ENCODE results near the gene MAP2K6.
"Not testable (repeated sequence)": the region's sequence is repeated elsewhere in the genome, so short reads cannot be mapped to it uniquely, and the experiment has no call there.

Gene MAP2K6

DNA sequence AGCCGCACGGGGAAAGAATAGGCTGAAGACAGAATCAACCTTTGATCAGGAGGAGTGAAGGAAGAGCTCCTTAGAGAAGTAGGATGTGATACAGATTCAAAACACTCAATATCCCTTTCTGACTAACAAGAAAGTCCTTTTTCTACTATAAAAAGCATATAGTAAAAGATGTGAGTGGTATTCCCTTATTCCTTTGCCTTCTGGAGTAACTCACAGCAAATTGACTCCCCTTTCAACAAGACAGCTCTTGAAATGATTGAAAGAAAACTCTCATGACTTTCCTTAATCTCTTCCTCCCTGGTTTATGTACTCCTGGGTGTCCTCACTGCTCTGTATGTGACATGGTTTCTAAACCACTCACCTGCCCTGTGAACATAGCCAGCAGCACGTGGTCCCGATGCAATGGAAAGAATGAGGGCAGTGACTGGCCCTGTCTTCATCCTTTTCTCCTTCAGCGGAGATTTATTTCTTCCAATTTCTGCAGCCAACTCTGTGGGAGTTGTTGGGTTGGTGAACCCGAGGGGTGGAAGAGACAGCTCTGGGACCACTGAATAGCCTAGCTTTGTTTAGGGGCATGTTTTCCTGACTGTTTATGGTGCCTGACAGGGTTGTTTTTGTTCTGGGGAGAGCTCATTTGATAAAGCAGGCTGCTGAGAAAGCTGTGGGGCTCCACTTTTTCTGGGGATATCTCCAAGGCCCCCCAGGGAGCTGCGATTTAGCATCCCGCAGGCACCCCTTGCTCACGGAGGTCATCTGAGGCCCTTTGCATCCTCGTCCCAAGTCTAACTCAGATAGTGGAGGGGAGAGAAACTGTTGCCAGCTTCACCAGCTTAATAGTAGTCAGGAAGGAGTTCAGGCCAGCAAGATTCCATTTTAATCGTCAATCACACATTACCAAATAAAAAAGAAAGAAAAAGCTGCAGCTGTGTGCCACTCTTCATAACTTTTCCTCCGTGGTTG lies 46.7 kb downstream of the MAP2K6 start:
- DNase-seq: no peak

DNA sequence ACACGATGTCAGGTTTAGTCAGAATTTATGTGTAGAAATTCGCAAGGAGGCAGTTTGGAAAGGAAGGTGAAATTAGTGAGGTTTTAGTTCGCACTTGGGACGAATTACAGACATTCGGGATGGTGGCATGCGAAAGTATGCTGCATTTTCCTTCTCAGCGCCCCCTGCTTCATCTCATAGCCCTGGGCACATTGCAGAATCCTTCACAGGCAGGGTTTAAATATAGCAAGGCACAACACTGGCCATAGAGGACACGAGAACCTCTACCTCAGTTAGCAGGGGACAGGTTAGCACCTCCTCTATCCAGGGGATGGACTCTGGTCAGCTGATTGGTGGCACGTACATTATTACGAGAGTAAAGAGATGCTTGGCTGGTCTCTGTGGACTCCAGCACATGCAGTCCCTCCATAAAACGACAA lies 47.5 kb downstream of the MAP2K6 start:
- DNase-seq: no peak

DNA sequence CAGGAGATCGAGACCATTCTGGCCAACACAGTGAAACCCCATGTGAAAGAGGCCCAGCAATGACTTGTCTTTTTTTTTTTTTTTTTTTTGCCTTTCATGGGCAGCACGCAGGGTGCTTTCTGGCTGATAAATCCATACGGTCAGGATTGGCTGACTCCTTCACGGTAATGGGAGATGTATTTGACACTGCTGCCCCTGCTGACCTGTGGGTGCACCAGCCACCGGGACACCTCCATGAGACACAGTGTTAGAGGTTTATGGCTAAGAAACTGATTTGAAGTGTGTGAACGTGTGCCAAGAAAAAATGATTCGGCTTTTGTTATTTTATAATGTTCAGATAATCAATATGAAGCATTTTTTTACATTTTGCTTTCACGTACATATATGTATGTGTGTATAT lies 48.4 kb downstream of the MAP2K6 start:
- no peak for DNase-seq

DNA sequence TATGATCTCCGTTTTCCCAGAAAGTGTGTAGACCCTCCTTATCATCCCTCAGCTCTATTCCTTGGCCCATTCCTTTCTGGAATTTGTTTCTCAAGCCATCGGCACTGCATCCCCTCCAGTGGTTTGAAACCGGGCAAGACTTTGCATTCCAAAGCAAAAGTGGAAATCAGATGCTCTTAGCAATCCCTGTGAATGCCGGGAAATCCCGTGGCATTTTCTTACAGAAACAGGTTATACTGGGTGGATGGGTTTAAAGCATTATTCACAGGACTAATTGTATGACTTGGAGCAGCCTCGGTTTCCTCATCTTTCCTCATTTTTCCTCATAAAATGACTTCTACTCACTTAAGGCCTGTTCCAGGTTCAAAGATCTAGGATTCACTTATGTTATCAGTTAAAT lies 52.0 kb downstream of the MAP2K6 start:
- DNase-seq: no peak

DNA sequence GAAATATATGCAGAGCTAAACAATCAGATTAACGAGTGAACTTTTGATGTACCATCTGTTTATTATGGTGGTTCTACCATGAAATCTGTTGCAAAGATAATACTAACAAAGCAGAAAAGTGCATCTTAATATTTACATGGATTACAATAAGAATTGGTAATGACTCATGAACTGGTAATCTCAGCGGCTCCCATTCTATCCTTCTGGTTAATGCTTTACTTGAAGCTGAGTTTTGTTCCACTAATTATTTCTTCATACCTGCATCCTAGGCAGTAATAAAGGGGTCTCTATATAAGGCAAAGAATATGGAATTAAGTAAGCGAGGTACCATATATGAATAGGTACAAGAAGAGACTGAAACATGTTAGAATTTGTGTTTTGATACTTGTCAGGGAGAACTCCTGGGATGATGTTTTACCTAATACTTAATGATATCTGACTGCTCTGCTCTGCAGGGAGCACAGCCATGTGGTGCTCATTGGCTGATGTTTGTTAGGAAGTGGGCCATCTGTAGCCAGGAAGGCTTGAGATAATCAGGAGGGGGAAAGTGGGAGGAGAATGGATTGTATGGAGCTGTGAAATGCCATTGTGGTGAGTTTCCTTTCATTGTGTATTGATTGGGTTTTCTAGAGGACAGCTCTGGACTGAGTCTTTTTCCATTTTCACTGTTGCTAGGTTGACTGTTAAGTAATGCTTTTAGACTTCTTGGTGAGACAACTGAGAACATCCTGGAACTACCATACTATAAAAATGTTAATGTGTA lies 52.6 kb downstream of the MAP2K6 start:
- DNase-seq: peak; percentile 91

DNA sequence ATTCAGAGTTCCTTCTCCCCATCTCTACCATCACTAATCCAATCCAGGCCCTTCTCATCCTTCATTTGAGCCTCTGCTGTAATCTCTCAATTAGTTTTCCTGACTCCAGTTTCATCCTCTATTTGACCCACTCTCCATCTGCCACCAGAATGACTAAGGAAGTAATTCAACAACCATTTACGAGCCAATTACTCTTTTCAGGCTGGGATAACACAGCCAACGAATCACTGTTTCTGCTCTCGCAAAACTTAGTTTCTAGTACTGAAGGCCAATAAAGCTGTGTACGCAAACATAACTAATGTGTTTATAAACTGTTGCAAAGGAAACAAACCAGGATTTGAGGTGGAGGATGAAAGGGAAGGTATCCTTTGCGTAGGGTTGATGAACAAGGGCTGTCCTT lies 53.7 kb downstream of the MAP2K6 start:
- DNase-seq: no peak

DNA sequence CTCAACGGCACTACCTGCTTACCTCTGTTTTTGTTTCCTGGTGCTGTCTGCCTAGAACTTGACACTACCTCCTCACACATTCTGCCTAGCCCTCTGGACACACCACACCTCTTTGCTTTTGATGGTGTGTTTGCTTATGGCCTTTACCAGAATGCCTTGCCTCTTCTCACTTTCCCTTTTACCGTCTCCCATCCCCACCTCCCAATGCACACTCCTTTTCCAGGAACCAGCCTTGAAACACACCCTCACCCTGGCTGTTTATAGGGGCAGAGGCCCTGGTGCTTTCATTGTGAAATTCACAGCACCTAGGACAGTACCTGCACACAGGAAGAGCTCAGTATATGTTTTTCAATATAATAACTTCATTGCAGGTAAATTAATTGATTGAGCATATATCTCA lies 56.2 kb downstream of the MAP2K6 start:
- DNase-seq: no peak

DNA sequence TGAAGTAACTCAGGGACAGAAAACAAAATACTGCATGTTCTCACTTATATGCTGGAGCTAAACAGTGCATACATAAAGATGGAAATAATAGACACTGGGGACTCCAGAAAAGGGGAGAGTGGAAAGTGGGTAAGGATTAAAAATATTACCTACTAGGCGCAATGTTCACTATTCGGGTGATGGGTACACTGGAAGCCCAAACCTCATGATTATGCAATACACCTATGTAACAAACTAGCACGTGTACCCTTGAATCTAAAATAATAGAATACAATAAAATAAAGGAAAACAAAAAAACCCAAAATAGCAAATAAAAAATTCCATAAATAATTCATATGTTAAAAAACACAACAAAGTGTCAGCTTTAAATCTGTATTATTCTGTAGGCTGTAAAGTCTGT lies 56.9 kb downstream of the MAP2K6 start:
- DNase-seq: no peak

DNA sequence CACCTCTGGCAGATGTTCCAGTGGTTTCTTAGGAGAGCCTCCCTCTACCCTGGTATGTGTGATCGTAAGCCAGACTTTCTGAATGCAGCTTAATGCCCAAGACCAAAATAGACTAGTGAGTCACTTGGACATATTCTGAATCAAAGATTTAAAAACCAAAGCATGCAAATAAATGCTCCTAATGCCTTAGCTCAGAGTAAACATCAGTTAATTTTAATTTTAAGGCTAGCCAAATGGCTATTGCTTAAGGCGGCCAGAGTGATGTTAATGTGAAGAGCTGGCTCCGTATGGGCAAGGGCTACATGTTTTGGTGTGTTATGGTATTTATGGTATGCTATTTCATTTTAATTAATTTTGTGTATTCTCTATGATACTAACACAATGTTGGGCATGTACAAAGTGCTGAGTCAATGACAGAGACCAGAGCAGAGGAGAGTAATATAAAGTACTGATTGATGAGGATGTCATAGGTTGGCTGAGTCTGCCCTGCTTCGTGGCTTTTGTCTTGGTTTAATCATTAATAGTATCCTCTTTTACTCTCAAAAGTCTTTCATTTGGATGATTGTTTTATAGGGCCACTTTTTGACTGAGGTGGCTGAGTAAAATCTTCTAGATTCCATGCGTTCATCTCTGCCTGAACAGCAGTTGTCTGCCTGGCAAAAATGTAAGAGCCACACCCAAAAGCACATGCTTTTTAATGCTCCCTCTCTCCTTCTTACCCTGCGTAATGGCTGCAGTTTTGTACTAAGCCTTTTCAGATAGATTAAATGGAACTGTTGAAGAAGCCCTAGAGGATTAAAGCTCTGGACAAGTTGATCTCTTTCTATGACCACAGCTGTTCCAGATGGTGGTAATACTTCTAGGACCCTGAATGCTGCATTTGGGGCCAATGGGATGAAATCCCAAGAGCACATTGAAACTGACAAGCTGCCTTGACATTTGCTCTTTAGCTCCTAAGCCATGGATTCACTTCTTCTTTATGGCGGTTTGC lies 59.6 kb downstream of the MAP2K6 start:
- DNase-seq: peak; percentile 74

DNA sequence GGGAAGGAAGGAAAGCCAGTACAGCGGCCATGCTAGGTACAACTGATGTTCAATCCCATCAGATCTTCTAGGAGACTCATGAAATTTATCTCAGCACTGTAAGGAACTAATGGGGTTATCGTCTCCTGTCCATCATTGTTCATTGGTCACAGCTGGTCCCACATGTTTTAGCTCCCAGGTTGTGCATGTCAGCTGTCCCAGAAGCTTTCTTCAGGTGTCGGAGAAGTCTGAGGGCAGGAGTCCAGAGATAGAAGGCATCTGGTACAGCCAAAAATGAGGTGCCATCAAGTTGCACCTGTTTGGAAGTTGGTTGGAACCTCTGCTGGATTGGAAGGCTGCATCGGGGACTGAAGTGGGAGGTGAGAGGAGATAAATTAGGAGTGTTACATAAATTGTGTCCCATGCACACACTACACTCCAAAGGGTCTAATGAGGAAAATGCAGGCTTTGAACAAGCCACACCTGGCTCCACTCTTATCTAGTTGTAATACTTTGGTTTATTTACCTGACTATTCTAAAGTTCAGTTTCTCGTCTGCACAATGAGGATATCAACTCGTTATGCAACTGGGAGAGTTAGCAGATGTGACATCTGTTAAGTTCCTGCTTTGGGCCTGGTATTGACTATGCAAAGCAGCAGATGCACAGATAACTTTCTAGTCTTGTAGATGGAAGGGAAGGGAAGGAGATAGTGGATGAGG lies 62.9 kb downstream of the MAP2K6 start:
- no peak for DNase-seq

DNA sequence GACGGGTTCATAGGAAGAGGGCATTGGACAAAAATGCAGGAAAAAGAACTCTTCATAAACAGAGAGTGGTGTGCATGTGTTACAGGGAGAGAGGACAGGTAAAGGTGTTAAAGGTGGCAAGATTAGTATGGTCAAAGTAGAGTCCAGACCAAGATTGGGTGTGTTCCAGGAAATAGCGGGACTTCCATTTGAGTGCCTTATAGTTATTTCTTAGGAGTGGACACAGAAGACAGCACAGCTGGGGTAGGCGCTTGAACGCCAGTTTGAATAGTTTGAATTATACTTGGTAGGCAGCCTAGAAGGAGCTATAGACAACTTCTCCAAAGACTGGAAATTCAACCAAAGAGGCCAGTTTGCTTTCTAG lies 63.4 kb downstream of the MAP2K6 start:
- no peak for DNase-seq

DNA sequence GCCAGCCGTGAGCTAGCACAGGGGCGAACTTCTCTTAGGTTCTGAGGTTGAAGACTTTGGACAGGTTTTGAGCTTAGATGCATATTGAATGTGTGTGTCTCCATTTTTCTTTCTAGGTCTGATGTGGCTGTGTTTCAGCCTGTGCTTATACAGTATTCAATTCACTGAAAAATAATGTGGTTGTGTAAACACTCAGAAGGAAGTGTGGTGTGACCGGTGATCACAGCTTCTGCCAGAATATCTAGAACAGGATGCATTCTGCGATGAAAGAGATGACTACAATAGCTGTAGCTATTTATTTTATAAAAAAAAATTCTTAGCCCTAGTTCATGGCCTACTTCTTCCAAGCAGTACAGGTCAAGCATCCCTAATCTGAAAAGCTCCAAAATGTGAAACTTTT lies 64.4 kb downstream of the MAP2K6 start:
- DNase-seq: no peak

DNA sequence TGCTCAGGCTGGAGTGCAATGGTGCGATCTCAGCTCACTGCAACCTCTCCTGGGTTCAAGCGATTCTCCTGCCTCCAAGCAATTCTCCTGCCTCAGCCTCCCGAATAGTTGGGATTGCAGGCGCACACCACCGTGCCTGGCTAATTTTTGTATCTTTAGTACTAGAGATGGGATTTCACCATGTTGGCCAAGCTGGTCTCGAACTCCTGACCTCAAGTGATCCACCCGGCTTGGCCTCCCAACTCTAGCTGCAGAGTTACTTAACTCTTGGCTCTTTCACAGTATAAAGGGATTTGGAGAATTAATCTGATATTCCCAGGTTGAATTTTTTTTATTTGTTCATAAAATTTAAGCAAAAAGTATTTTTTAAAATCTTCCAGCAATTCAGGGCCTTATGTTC lies 65.3 kb downstream of the MAP2K6 start:
- DNase-seq: not testable (repeated sequence)

DNA sequence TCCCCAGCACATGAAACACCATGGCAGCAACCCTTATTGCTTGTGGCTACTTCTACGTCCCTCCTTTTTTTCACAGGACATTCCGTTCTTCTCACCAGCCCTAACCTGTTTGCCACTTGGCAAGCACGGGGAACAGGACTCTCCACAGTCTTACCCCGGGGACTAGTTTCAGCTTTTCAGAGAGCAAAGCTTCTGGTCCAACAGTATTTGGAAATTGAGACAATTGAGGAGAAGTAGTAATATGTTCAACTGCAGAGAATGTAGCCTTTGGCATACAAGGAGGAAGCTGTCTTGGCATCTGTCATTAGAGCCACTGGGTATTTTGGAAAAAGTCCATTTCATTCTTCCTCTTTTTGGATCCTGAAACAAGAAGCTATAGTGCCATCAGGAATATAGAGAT lies 65.7 kb downstream of the MAP2K6 start:
- no peak for DNase-seq

DNA sequence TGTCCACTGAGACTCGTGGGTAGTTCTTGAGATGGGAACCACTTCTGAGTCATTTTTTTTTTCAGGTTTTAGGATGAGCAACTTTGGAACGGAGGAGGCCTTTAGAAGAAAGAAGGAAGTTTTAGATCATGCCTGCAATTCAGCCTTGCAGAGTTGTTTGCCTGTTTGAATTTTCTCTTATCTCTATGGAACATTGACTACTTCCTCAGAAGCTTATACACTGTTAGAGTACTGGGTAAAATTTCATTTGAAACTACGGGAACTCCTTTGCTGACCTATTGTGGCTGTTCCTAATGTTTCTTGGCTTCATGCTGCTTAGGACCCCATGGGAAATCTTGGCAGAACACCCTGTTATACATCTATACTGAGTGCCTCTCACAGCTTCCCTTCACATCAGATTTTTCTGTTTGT lies 70.8 kb downstream of the MAP2K6 start:
- DNase-seq: no peak

DNA sequence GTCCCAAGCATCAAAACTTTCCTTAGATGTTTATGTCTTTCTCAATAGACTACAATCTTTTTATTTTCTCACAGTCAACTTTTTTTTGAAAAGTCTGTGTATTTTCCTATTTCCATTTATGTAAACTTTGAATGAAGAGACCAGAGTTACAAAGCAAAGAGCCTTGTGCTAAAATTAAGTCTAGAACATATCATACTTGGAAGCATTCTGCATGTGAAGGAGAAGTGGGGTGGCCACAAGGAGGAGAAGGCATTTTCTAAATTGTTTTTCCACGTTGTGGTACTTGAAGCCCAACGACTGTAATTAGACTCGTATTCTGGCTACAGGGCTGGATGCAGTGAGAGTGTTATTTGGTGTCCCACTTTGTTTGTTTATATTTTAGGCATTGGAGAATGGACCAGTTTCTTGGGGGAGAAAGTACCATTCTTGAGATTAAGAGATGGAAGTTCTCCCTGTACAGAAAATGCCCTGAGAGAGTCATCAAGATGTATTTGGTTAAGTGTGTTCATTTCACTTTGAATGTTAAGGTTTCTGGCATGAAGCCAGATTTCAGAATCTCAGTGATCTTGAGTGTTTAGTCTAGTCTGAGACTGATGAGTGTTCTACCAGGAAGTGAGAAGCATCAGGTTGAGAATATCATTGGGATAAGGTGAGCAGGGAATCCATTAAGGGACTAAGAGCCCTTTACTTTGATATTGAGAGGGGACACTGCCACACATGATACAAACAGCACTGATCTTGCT lies 71.6 kb downstream of the MAP2K6 start:
- DNase-seq: no peak

DNA sequence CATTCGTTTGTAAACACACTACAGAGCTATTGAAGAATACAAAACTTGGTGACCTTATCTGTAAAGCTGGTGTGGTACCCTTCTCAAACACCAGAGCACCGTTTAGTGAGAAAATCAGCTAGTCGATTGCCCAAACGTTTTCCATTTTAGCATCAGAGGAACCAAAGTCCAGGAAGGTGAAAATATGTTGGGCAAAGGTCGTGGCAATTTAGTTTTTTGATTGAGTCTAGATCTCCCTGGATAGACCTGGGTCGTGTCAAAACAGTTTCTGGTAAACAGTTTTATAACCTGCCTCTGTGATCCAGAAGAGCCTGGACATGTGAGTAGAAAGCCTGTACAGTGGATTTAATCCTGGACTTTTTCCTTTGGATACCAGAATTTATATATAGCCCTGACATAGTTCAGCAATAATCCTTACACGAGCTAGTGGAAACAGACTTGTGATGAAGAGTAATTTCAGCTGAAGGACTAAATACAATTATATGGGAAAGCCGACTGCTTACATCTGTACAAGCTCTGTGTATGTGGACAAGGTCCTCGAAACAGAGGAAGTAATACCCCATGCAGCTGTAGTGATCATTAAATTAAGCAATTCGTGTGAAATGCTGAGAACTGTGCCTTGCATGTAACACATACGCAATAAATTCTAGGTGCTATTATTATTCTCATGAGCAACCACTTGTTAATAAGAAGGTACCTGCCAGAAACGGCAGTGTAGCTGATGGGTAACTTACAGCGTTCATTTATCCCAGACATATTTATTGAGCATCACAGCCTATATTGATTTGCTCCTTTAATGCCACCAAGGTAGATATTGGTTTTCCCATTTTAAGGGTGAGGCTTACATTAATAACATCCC lies 72.5 kb downstream of the MAP2K6 start:
- DNase-seq: no peak

DNA sequence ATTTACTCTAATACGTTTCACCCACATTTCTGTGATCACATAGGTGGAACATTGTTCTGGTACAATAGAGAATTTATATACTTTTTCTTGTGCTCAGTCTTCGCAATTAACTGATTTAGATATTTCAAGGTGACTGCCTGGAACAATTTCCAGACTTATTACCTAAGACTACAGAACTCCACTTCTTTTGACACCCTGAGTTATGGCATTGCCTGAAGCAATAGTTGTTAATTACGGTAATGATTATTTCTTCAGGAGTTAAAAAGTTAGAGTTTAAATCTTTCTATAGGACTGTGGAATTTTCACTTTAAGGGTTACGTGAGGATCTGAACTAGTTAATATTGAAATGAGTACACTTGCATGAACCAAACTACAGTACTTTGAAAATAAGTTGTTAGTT lies 74.8 kb downstream of the MAP2K6 start:
- DNase-seq: no peak

DNA sequence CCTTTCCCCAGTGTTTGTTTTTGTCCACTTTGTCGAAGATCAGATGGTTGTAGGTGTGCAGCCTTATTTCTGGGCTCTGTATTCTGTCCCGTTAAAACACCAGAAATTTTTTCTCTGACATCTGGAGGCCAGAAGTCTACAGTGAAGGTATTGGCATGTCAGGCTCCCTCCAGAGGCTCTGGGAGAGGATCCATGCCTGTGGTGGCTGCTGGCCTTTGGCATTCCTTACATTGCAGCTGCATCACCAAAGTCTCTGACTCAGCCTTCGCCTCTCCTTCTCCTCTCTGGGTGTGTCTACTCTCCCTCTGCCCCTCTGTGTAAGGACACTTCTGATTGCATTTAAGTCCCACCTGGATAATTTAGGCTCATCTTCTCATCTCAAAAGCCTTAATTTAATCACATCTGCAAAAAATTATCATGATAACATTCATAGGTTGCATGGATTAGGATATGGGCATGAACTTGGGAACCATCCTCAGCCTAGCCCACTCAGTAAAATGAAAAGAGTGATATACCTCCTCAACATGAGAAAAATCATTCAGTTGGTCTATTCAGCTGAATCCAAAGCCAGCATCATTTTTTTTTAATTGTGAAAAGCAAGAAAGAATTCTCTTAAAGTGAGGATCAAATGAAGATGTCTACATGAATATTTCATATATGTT lies 78.0 kb downstream of the MAP2K6 start:
- DNase-seq: no peak

DNA sequence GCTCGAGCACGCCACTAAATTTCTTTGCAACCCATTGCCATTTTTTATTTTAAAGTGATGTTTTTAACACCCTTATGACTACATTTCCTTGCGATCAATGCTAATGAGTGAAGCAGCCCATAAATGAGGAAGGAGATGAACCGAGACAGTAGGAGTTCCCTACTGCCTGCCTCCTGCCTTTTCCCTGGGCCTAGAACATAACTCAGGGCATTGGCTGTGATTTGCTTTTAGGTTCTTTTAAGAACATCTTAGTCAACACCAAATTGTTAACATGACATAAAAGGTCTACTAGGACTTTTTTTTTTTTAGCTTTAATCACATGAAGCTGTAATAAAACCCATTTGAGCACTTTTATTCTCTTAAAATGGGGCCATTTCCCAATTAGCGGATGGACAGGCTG lies 81.3 kb downstream of the MAP2K6 start:
- no peak for DNase-seq

Data from eye (tissue), 1 donor.